Mesodermal cell (in vitro differentiated cells): ENCODE results near the gene A2M.

ENCODE experiments used
- H3K27ac ChIP-seq: 2 replicates; pipeline ENCODE4 v1.7.0; 2013; ENCODE audit warnings: mild to moderate bottlenecking, low read depth, low read length, moderate library complexity; ENCODE audit not compliant: severe bottlenecking
- H3K36me3 ChIP-seq: 2 replicates; pipeline ENCODE4 v1.7.1; 2013; ENCODE audit warnings: mild to moderate bottlenecking, low read length, moderate library complexity; ENCODE audit not compliant: control insufficient read depth, insufficient read depth
- H3K4me1 ChIP-seq: one replicate; pipeline ENCODE4 v1.7.1; 2013; ENCODE audit warnings: mild to moderate bottlenecking, low read length; ENCODE audit not compliant: insufficient read depth, control insufficient read depth, poor library complexity, severe bottlenecking
- H3K4me3 ChIP-seq: 2 replicates; pipeline ENCODE4 v1.7.0; 2013; ENCODE audit warnings: low read length, control low read depth, mild to moderate bottlenecking; ENCODE audit not compliant: insufficient read depth, poor library complexity, severe bottlenecking; ENCODE audit errors: extremely low read depth
- H3K9me3 ChIP-seq: 2 replicates; pipeline ENCODE4 v1.7.1; 2013; ENCODE audit warnings: mild to moderate bottlenecking, low read length, moderate library complexity; ENCODE audit not compliant: control insufficient read depth
- WGBS, 2 experiments: methylation state at CpG; one replicate each; pipeline ENCODE4 v1.1.5; 2013; ENCODE audit warnings: missing lambda C conversion rate in 2 of 2; ENCODE audit not compliant: insufficient coverage in 2 of 2; 5-methylcytosine and 5-hydroxymethylcytosine counted together

The A2M gene

GRCh38 chr12:9096563-9097176 lies 19.0 kb downstream of the A2M start:
- no peaks in the 10 kb centered on the region for H3K9me3 ChIP-seq
- WGBS, 2 experiments: no CpG with 5 or more reads among the region's 2 CpGs
- no peaks in the 10 kb centered on the region for H3K36me3 ChIP-seq

GRCh38 chr12:9095322-9095721 lies 20.4 kb downstream of the A2M start:
- Histone ChIP-seq H3K36me3 (no peaks in the 10 kb centered on the region), H3K9me3 (no peaks in the 10 kb centered on the region), H3K4me3 (no peak overlapping the region), H3K4me1 (no peaks in the 10 kb centered on the region), H3K27ac (no peak overlapping the region)
- WGBS, 2 experiments: no CpG with 5 or more reads among the region's 3 CpGs

More at GRCh38 chr12:9096563-9097176, 19.0 kb downstream of the A2M start:
- Histone ChIP-seq H3K4me1 (no peaks in the 10 kb centered on the region), H3K27ac (no peak overlapping the region), H3K4me3 (no peak overlapping the region)

- H3K27ac ChIP-seq: no peak overlapping the region
- H3K9me3 ChIP-seq: no peaks in the 10 kb centered on the region
- H3K4me3 ChIP-seq: no peak overlapping the region
- H3K36me3 ChIP-seq: no peaks in the 10 kb centered on the region
- no CpG with 5 or more reads among the region's 3 CpGs for WGBS, 2 experiments
- H3K4me1 ChIP-seq: no peaks in the 10 kb centered on the region
Measured at GRCh38 chr12:9094512-9095206, 21.1 kb downstream of the A2M start.

GRCh38 chr12:9091891-9092598 lies 23.7 kb downstream of the A2M start:
- H3K4me3 ChIP-seq: no peak overlapping the region
- no peaks in the 10 kb centered on the region for H3K9me3 ChIP-seq
- H3K27ac ChIP-seq: no peak overlapping the region
- WGBS, 2 experiments: 70 to 77% methylated on average over 4 to 5 of the region's 8 CpGs
- no peaks in the 10 kb centered on the region for H3K4me1 ChIP-seq
- no peaks in the 10 kb centered on the region for H3K36me3 ChIP-seq

GRCh38 chr12:9090220-9090619 lies 25.5 kb downstream of the A2M start:
- no peaks in the 10 kb centered on the region for H3K9me3 ChIP-seq
- H3K27ac ChIP-seq: no peak overlapping the region
- H3K4me1 ChIP-seq: no peaks in the 10 kb centered on the region
- H3K36me3 ChIP-seq: no peaks in the 10 kb centered on the region
- no peak overlapping the region for H3K4me3 ChIP-seq
- 80 to 89% methylated on average over 2 to 3 of the region's 5 CpGs for WGBS, 2 experiments

GRCh38 chr12:9087087-9087835 lies 28.5 kb downstream of the A2M start:
- Histone ChIP-seq H3K4me1 (no peaks in the 10 kb centered on the region), H3K9me3 (no peaks in the 10 kb centered on the region), H3K27ac (no peak overlapping the region), H3K4me3 (no peak overlapping the region), H3K36me3 (no peaks in the 10 kb centered on the region)

GRCh38 chr12:9086087-9086486 lies 29.6 kb downstream of the A2M start:
- Histone ChIP-seq H3K27ac (no peak overlapping the region), H3K4me1 (no peaks in the 10 kb centered on the region), H3K4me3 (no peak overlapping the region), H3K9me3 (peaks cover 5% of the 10 kb centered on the region), H3K36me3 (no peaks in the 10 kb centered on the region)
- WGBS, 2 experiments: no CpG with 5 or more reads among the region's 1 CpG

GRCh38 chr12:9084417-9084816 lies 31.3 kb downstream of the A2M start:
- no peak overlapping the region for H3K4me3 ChIP-seq

GRCh38 chr12:9083793-9084192 lies 31.9 kb downstream of the A2M start:
- H3K27ac ChIP-seq: no peak overlapping the region
- no peak overlapping the region for H3K4me3 ChIP-seq
- no peaks in the 10 kb centered on the region for H3K4me1 ChIP-seq
- no CpG with 5 or more reads among the region's 2 CpGs for WGBS, 2 experiments
- H3K9me3 ChIP-seq: peaks cover 5% of the 10 kb centered on the region
- H3K36me3 ChIP-seq: no peaks in the 10 kb centered on the region

More at GRCh38 chr12:9084417-9084816, 31.3 kb downstream of the A2M start:
- WGBS, 2 experiments: no CpG with 5 or more reads among the region's 2 CpGs
- H3K27ac ChIP-seq: no peak overlapping the region
- peaks cover 5% of the 10 kb centered on the region for H3K9me3 ChIP-seq
- no peaks in the 10 kb centered on the region for H3K4me1 ChIP-seq
- no peaks in the 10 kb centered on the region for H3K36me3 ChIP-seq

GRCh38 chr12:9081667-9082427 lies 33.9 kb downstream of the A2M start:
- H3K4me3 ChIP-seq: no peak overlapping the region
- peaks cover 5% of the 10 kb centered on the region for H3K9me3 ChIP-seq
- no peaks in the 10 kb centered on the region for H3K4me1 ChIP-seq
- no peak overlapping the region for H3K27ac ChIP-seq
- WGBS, 2 experiments: 88 to 95% methylated on average over 1 to 3 of the region's 3 CpGs
- no peaks in the 10 kb centered on the region for H3K36me3 ChIP-seq
